Lung microvascular endothelial cell (primary cell): ENCODE measurements around the gene BOLA2B. TPM values are rescaled to one million over a fixed set of nuclear protein-coding genes. Genes with fewer than 3 reads are reported as not detected.
A peak's percentile ranks its signal among the peaks of the same experiment; 100 is the strongest.
"Not testable (repeated sequence)": the region's sequence is repeated elsewhere in the genome, so short reads cannot be mapped to it uniquely, and the experiment has no call there.

Experiments
- DNase-seq, 2 donors: peaks; one replicate each; pipeline versions ENCODE4 v3.0.0 to v3.0.0-alpha.2; 2010; ENCODE audit warnings: low read depth in 2 of 2
- total RNA-seq: library from RNA; depleted of rRNA; stranded (reverse); fragments of >200 nt; gene quantifications from 2 replicates; pipeline ENCODE4 v1.2.1, GENCODE V29; 2014

Gene BOLA2B
- total RNA-seq, 1 donor from 2014 or later: 20.4 TPM

- peak in 1 of 2 donors; percentile 23 for DNase-seq
These were observed 9.2 kb downstream of the BOLA2B start for GRCh38 chr16:30184096-30184890.

GRCh38 chr16:30183233-30184095 lies 10.0 kb downstream of the BOLA2B start, which contains the start of gene CORO1A:
Gene CORO1A, plus strand, starts transcription at chr16:30183602. Its CDS starts 1,608 bp downstream, at chr16:30185210.
- DNase-seq: peak; percentile 69 to 70

- DNase-seq: no peak
These were observed 12.7 kb downstream of the BOLA2B start for GRCh38 chr16:30180741-30181140.

- no peak for DNase-seq
These were observed 13.5 kb downstream of the BOLA2B start for GRCh38 chr16:30179931-30180330.

GRCh38 chr16:30179195-30179594 lies 14.3 kb downstream of the BOLA2B start:
- no peak for DNase-seq

GRCh38 chr16:30176876-30177275 lies 16.6 kb downstream of the BOLA2B start:
- not testable (repeated sequence) for DNase-seq

- no peak for DNase-seq
These were observed 20.4 kb downstream of the BOLA2B start for GRCh38 chr16:30173054-30173453.

- DNase-seq: not testable (repeated sequence)
These were observed 23.3 kb downstream of the BOLA2B start for GRCh38 chr16:30170145-30170544.

GRCh38 chr16:30169416-30169815 lies 24.1 kb downstream of the BOLA2B start:
- DNase-seq: not testable (repeated sequence)

- DNase-seq: not testable (repeated sequence)
These were observed 24.7 kb downstream of the BOLA2B start for GRCh38 chr16:30168746-30169145.

GRCh38 chr16:30166202-30166902 lies 27.1 kb downstream of the BOLA2B start:
- DNase-seq: no peak

- no peak for DNase-seq
These were observed 29.9 kb downstream of the BOLA2B start for GRCh38 chr16:30163538-30163937.

- DNase-seq: no peak
These were observed 36.3 kb downstream of the BOLA2B start for GRCh38 chr16:30157214-30157613.

GRCh38 chr16:30155188-30155587 lies 38.3 kb downstream of the BOLA2B start:
- no peak for DNase-seq

- no peak for DNase-seq
These were observed 40.9 kb downstream of the BOLA2B start for GRCh38 chr16:30152517-30152916.

- no peak for DNase-seq
These were observed 42.4 kb downstream of the BOLA2B start for GRCh38 chr16:30151091-30151490.

- no peak for DNase-seq
These were observed 44.1 kb downstream of the BOLA2B start for GRCh38 chr16:30149250-30149930.

- DNase-seq: no peak
These were observed 45.5 kb downstream of the BOLA2B start for GRCh38 chr16:30147843-30148510.

- no peak for DNase-seq
These were observed 47.8 kb downstream of the BOLA2B start for GRCh38 chr16:30145657-30146056.

- DNase-seq: no peak
These were observed 48.5 kb downstream of the BOLA2B start for GRCh38 chr16:30144917-30145316.

GRCh38 chr16:30144017-30144416 lies 49.4 kb downstream of the BOLA2B start:
- DNase-seq: no peak
